ENCODE measurements around the gene LRMDA.

DNA sequence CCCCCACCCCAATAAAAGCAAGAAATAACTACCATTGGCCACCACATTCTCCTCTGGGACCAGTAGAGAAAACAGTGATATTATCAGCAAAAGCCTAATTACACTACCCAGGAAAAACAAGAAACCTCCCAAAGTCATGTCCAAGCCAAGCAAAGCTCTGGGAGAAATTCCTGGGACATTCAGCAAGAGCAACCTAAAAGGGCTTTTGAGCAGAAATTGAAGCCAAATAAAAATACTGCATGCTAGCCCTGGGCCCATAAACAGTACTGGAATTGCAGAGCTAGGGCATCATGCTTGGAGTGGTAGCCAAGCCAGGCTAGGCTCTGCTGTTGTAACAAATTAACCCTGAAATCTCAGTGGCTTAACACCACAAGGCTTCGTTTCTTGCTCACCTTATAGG is 347.9 kb downstream of the LRMDA start:
- TF ChIP-seq, protein P1, sequence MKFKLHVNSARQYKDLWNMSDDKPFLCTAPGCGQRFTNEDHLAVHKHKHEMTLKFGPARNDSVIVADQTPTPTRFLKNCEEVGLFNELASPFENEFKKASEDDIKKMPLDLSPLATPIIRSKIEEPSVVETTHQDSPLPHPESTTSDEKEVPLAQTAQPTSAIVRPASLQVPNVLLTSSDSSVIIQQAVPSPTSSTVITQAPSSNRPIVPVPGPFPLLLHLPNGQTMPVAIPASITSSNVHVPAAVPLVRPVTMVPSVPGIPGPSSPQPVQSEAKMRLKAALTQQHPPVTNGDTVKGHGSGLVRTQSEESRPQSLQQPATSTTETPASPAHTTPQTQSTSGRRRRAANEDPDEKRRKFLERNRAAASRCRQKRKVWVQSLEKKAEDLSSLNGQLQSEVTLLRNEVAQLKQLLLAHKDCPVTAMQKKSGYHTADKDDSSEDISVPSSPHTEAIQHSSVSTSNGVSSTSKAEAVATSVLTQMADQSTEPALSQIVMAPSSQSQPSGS (tag by site-specific recombination; IDR thresholded peaks at IDR 0.05; ENCODE audit: low read depth), result no peak
- TF ChIP-seq, protein P2, sequence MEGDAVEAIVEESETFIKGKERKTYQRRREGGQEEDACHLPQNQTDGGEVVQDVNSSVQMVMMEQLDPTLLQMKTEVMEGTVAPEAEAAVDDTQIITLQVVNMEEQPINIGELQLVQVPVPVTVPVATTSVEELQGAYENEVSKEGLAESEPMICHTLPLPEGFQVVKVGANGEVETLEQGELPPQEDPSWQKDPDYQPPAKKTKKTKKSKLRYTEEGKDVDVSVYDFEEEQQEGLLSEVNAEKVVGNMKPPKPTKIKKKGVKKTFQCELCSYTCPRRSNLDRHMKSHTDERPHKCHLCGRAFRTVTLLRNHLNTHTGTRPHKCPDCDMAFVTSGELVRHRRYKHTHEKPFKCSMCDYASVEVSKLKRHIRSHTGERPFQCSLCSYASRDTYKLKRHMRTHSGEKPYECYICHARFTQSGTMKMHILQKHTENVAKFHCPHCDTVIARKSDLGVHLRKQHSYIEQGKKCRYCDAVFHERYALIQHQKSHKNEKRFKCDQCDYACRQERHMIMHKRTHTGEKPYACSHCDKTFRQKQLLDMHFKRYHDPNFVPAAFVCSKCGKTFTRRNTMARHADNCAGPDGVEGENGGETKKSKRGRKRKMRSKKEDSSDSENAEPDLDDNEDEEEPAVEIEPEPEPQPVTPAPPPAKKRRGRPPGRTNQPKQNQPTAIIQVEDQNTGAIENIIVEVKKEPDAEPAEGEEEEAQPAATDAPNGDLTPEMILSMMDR (tag by site-specific recombination; IDR thresholded peaks at IDR 0.05), result no peak
- no peak for TF ChIP-seq ZFHX2 (tag by site-specific recombination; conservative IDR thresholded peaks at IDR 0.05)
